ENCODE results near the gene IRX6.
A peak's percentile ranks its signal among the peaks of the same experiment; 100 is the strongest.

Gene IRX6

GRCh38 chr16:55376567-55377167 is 52.7 kb downstream of the IRX6 start:
- H4K8ac ChIP-seq (ENCODE audit: low read depth, low read length): no peak overlapping the region
- H2BK5ac ChIP-seq (ENCODE audit: low read depth, low read length, poor library complexity): no peak overlapping the region
- H3K27ac ChIP-seq (ENCODE audit: low read depth, low read length): no peak overlapping the region
- DNase-seq: no peak
- no peak overlapping the region for H3K23ac ChIP-seq (ENCODE audit: low read length)
- no peak overlapping the region for H2AFZ ChIP-seq (ENCODE audit: insufficient read depth, low read length, poor library complexity)
- H3K4ac ChIP-seq (ENCODE audit: low read depth, low read length): no peak overlapping the region
- peaks cover 4 to 6% of the 10 kb centered on the region in 2 experiments for H3K4me1 ChIP-seq (ENCODE audit: control insufficient read depth in 1 of 2, insufficient read depth in 2 of 2, low read length in 2 of 2)
- no peaks in the 10 kb centered on the region for H3K27me3 ChIP-seq (ENCODE audit: insufficient read depth, low read length)
- no peak overlapping the region for H2AK5ac ChIP-seq (ENCODE audit: low read length)
- no peak overlapping the region for H3K18ac ChIP-seq (ENCODE audit: low read length)
- H3K4me3 ChIP-seq (ENCODE audit: low read depth, low read length): peak overlapping the region; percentile 55
- no peak overlapping the region for H4K12ac ChIP-seq (ENCODE audit: low read depth, low read length)
- H3K9ac ChIP-seq (ENCODE audit: low read length): peak overlapping the region; percentile 52
- no peak overlapping the region for H3K14ac ChIP-seq (ENCODE audit: low read length)
- no peak overlapping the region for H2BK120ac ChIP-seq (ENCODE audit: insufficient read depth, low read length, poor library complexity)
- peaks cover 4% of the 10 kb centered on the region for H3K9me3 ChIP-seq (ENCODE audit: insufficient read depth, low read depth, low read length)
- H3K4me2 ChIP-seq (ENCODE audit: low read length): no peak overlapping the region
- peak overlapping the region; percentile 2 for H4K91ac ChIP-seq (ENCODE audit: low read depth, low read length)
- no peaks in the 10 kb centered on the region for H3K36me3 ChIP-seq (ENCODE audit: control insufficient read depth in 1 of 2, insufficient read depth in 2 of 2, low read length in 2 of 2)
- no peaks in the 10 kb centered on the region for H3K79me2 ChIP-seq (ENCODE audit: control insufficient read depth, insufficient read depth, low read length, poor library complexity)
- no peak overlapping the region for H2BK12ac ChIP-seq (ENCODE audit: low read length)
- H3K79me1 ChIP-seq (ENCODE audit: low read length): peaks cover 3% of the 10 kb centered on the region
- WGBS (ENCODE audit: extremely low coverage, insufficient coverage, insufficient read length): no CpG with 5 or more reads among the region's 7 CpGs

GRCh38 chr16:55377840-55378239 is 53.8 kb downstream of the IRX6 start:
- no peak overlapping the region for H2BK5ac ChIP-seq (ENCODE audit: low read depth, low read length, poor library complexity)
- H3K9me3 ChIP-seq (ENCODE audit: insufficient read depth, low read depth, low read length): peaks cover 4% of the 10 kb centered on the region
- H3K27me3 ChIP-seq (ENCODE audit: insufficient read depth, low read length): no peaks in the 10 kb centered on the region
- H3K27ac ChIP-seq (ENCODE audit: low read depth, low read length): no peak overlapping the region
- no peak overlapping the region for H3K9ac ChIP-seq (ENCODE audit: low read length)
- no peak overlapping the region for H3K4ac ChIP-seq (ENCODE audit: low read depth, low read length)
- H3K79me1 ChIP-seq (ENCODE audit: low read length): peaks cover 1% of the 10 kb centered on the region
- no peak overlapping the region for H4K8ac ChIP-seq (ENCODE audit: low read depth, low read length)
- H4K91ac ChIP-seq (ENCODE audit: low read depth, low read length): no peak overlapping the region
- no peak overlapping the region for H3K14ac ChIP-seq (ENCODE audit: low read length)
- H3K4me1 ChIP-seq (ENCODE audit: control insufficient read depth in 1 of 2, insufficient read depth in 2 of 2, low read length in 2 of 2): peaks cover 4 to 6% of the 10 kb centered on the region in 2 experiments
- no CpG with 5 or more reads among the region's 7 CpGs for WGBS (ENCODE audit: extremely low coverage, insufficient coverage, insufficient read length)
- H3K4me2 ChIP-seq (ENCODE audit: low read length): no peak overlapping the region
- no peaks in the 10 kb centered on the region for H3K79me2 ChIP-seq (ENCODE audit: control insufficient read depth, insufficient read depth, low read length, poor library complexity)
- H4K12ac ChIP-seq (ENCODE audit: low read depth, low read length): no peak overlapping the region
- no peaks in the 10 kb centered on the region for H3K36me3 ChIP-seq (ENCODE audit: control insufficient read depth in 1 of 2, insufficient read depth in 2 of 2, low read length in 2 of 2)
- DNase-seq: no peak
- no peak overlapping the region for H3K4me3 ChIP-seq (ENCODE audit: low read depth, low read length)
- H2BK120ac ChIP-seq (ENCODE audit: insufficient read depth, low read length, poor library complexity): no peak overlapping the region
- H3K18ac ChIP-seq (ENCODE audit: low read length): no peak overlapping the region
- no peak overlapping the region for H2BK12ac ChIP-seq (ENCODE audit: low read length)
- H2AK5ac ChIP-seq (ENCODE audit: low read length): no peak overlapping the region
- no peak overlapping the region for H2AFZ ChIP-seq (ENCODE audit: insufficient read depth, low read length, poor library complexity)
- H3K23ac ChIP-seq (ENCODE audit: low read length): no peak overlapping the region

- WGBS (ENCODE audit: extremely low coverage, insufficient coverage, insufficient read length): no CpG with 5 or more reads among the region's 3 CpGs
- Histone ChIP-seq H2BK5ac (ENCODE audit: low read depth, low read length, poor library complexity) (no peak overlapping the region), H2AK5ac (ENCODE audit: low read length) (no peak overlapping the region)
These were observed 54.6 kb downstream of the IRX6 start for GRCh38 chr16:55378616-55379015.

DNA sequence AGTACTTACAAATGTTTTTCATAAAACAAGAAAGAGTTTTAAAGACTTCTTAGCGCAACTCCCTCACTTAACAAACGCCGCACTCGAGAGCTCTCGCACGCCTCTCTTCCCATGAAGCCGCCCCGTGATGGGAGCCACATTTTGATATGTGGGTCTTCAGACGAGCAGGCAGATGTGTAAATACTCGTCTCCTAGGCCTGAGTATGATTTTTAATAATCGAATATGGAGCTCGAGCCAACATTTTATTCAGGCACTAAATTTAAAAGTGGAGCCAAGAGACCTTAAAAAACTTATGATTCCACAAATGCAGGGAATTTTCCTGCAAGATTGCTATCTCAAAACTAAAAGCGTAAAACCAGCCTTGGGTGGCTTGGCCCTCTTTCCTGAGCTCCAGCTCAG is 55.4 kb downstream of the IRX6 start:
- Histone ChIP-seq H4K91ac (ENCODE audit: low read depth, low read length) (no peak overlapping the region), H3K79me1 (ENCODE audit: low read length) (no peaks in the 10 kb centered on the region), H2AK5ac (ENCODE audit: low read length) (no peak overlapping the region), H3K9me3 (ENCODE audit: insufficient read depth, low read depth, low read length) (peaks cover 4% of the 10 kb centered on the region), H2BK12ac (ENCODE audit: low read length) (no peak overlapping the region), H3K4me2 (ENCODE audit: low read length) (no peak overlapping the region), H3K14ac (ENCODE audit: low read length) (no peak overlapping the region), H2AFZ (ENCODE audit: insufficient read depth, low read length, poor library complexity) (no peak overlapping the region), H3K27me3 (ENCODE audit: insufficient read depth, low read length) (no peaks in the 10 kb centered on the region), H3K36me3 (ENCODE audit: control insufficient read depth in 1 of 2, insufficient read depth in 2 of 2, low read length in 2 of 2) (no peaks in the 10 kb centered on the region), H4K8ac (ENCODE audit: low read depth, low read length) (no peak overlapping the region), H3K23ac (ENCODE audit: low read length) (no peak overlapping the region), H3K4ac (ENCODE audit: low read depth, low read length) (no peak overlapping the region), H2BK5ac (ENCODE audit: low read depth, low read length, poor library complexity) (no peak overlapping the region), H3K9ac (ENCODE audit: low read length) (no peak overlapping the region), H3K18ac (ENCODE audit: low read length) (no peak overlapping the region), H3K4me3 (ENCODE audit: low read depth, low read length) (no peak overlapping the region), H3K79me2 (ENCODE audit: control insufficient read depth, insufficient read depth, low read length, poor library complexity) (no peaks in the 10 kb centered on the region), H3K27ac (ENCODE audit: low read depth, low read length) (no peak overlapping the region), H3K4me1 (ENCODE audit: control insufficient read depth in 1 of 2, insufficient read depth in 2 of 2, low read length in 2 of 2) (no peaks in the 10 kb centered on the region), H2BK120ac (ENCODE audit: insufficient read depth, low read length, poor library complexity) (no peak overlapping the region), H4K12ac (ENCODE audit: low read depth, low read length) (no peak overlapping the region)
- no peak for DNase-seq
- WGBS (ENCODE audit: extremely low coverage, insufficient coverage, insufficient read length): no CpG with 5 or more reads among the region's 13 CpGs

More at GRCh38 chr16:55378616-55379015, 54.6 kb downstream of the IRX6 start:
- H3K79me2 ChIP-seq (ENCODE audit: control insufficient read depth, insufficient read depth, low read length, poor library complexity): no peaks in the 10 kb centered on the region
- no peak overlapping the region for H3K27ac ChIP-seq (ENCODE audit: low read depth, low read length)
- H2AFZ ChIP-seq (ENCODE audit: insufficient read depth, low read length, poor library complexity): no peak overlapping the region
- peaks cover 4% of the 10 kb centered on the region in 2 experiments for H3K4me1 ChIP-seq (ENCODE audit: control insufficient read depth in 1 of 2, insufficient read depth in 2 of 2, low read length in 2 of 2)
- DNase-seq: no peak
- H3K9me3 ChIP-seq (ENCODE audit: insufficient read depth, low read depth, low read length): peaks cover 4% of the 10 kb centered on the region
- H3K36me3 ChIP-seq (ENCODE audit: control insufficient read depth in 1 of 2, insufficient read depth in 2 of 2, low read length in 2 of 2): no peaks in the 10 kb centered on the region
- no peak overlapping the region for H3K14ac ChIP-seq (ENCODE audit: low read length)
- no peaks in the 10 kb centered on the region for H3K79me1 ChIP-seq (ENCODE audit: low read length)
- H2BK120ac ChIP-seq (ENCODE audit: insufficient read depth, low read length, poor library complexity): no peak overlapping the region
- H3K27me3 ChIP-seq (ENCODE audit: insufficient read depth, low read length): no peaks in the 10 kb centered on the region
- H2BK12ac ChIP-seq (ENCODE audit: low read length): no peak overlapping the region
- H3K9ac ChIP-seq (ENCODE audit: low read length): no peak overlapping the region
- H4K91ac ChIP-seq (ENCODE audit: low read depth, low read length): no peak overlapping the region
- no peak overlapping the region for H3K23ac ChIP-seq (ENCODE audit: low read length)
- no peak overlapping the region for H4K8ac ChIP-seq (ENCODE audit: low read depth, low read length)
- H3K4ac ChIP-seq (ENCODE audit: low read depth, low read length): no peak overlapping the region
- H4K12ac ChIP-seq (ENCODE audit: low read depth, low read length): no peak overlapping the region
- no peak overlapping the region for H3K4me3 ChIP-seq (ENCODE audit: low read depth, low read length)
- no peak overlapping the region for H3K18ac ChIP-seq (ENCODE audit: low read length)
- H3K4me2 ChIP-seq (ENCODE audit: low read length): no peak overlapping the region
